Frontal cortex (tissue), 4 donors: ENCODE measurements around the gene CHAD. TPM values are rescaled to one million over a fixed set of nuclear protein-coding genes. Genes with fewer than 3 reads are reported as not detected.
"Not testable (repeated sequence)": the region's sequence is repeated elsewhere in the genome, so short reads cannot be mapped to it uniquely, and the experiment has no call there.

Experiments used
- DNase-seq, 2 donors: peaks; one replicate each; pipeline ENCODE4 v3.0.0; 2012; ENCODE audit warnings: low spot score in 2 of 2
- FAIRE-seq: peaks from 2 replicates; lab custom pipeline; 2012; peaks lifted over from hg19 to GRCh38; lab: Jason Lieb, UNC
- total RNA-seq: library from RNA; depleted of rRNA; stranded (reverse); fragments of >200 nt; gene quantifications from one replicate; pipeline ENCODE4 v1.2.3, GENCODE V29; 2014
- donor health status: control.
- donor health status: control.
- donor health status: control.

Gene CHAD
- total RNA-seq, 1 donor from 2014 or later = not detected

GRCh38 chr17:50437409-50437808 lies 31.3 kb downstream of the CHAD start:
- no peak for DNase-seq
- FAIRE-seq = no peak

- DNase-seq = no peak
- no peak for FAIRE-seq
Measured at GRCh38 chr17:50432125-50432762, 36.4 kb downstream of the CHAD start.

DNA sequence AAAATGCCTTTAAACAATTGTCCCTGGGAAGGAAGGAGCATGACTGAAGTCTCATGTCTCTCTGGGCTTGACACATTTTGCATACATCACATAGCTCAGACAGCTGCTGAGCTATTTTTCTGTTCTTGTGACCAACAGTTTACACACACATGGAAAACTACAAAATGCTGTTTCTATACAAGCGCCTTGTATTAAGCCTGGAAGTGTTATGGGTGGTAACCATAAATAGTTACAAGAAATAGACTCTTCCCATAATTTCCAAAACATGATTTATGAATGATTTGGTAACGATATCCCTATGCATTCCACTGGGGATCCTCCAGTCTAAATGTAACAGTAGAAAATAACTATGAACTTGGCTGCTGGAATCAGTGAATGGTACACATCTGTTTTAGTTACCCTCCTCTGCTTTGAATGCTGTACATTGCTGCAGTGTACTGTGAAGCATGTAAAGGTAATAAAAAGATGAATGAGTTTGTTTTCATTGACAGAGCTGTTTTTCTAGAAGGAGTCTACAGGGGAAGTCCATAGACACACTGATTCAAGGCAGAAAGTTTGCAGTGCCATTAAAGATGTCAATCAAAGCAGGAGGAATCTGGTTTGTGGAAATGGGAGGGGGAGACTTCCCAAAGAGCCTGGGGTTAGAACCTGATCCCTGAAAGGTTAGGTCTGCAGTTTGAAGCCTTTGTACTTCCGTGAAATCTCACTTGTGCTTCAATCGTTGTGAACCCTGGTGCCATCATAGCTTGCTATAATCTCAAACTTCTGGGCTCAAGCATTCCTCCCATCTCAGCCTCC lies 37.7 kb downstream of the CHAD start:
- FAIRE-seq (no peak), DNase-seq (no peak)

DNA sequence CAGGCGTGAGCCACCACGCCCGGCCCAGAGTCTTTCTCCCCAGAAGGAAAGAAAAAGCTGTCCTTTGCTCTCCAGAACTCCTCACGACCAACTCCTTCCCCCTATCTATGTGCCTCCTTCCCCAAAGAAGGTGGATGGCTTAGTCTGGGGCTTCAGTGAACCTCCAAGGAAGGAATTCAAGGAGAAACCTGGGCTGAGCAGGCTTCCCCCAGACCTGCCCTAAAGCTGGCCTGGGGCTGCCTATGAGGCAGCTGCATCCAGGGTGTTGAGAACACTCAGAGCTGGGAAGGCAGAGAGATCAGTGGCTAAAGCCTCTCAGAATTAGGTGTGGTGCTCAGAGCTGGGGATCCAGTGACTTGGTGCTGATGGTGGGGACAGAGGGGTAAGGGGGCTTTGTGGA lies 38.9 kb downstream of the CHAD start:
- FAIRE-seq (no peak), DNase-seq (no peak)

DNA sequence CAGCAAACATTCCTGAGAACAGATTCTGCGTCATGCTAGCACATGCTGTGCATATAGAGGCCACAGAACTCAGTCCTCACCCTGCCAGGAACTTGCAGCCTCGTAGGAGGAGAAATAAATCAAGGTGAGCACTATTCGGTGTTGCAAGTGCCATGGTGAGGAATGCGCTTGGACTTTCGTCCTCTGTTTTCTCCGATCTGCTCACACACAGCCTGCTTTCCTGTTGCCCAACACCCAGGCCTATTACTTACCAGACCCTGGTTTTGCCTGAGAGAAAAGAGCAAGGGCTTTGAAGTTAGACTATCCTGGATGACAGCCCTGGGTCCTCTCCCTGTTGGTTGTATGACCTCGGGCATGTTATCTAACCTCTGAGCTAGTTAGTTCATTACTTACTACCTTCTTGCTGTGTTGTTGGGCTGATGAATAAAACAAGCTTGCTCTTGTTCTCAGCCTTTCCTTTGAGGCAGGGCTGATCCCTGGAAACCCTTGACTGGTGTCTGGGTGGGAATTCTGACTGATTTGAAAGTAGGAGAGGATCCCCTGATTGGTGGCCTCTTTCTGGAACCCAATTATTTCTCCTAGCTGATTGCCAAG lies 39.8 kb downstream of the CHAD start:
- no peak for FAIRE-seq
- no peak for DNase-seq

DNA sequence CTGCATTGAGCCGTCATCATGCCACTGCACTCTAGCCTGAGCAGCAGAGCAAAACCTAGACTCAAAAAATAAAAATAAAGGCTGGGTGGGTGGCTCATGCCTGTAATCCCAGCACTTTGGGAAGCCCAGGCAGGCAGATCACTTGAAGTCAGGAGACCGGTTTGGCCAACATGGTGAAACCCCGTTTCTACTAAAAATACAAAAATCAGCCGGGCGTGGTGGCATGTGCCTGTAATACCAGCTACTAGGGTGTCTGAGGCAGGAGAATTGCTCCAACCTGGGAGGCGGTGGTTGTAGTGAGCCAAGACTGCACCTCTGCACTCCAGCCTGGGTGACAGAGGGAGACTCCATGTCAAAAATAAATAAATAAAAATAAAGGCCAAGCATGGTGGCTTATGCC lies 40.6 kb downstream of the CHAD start:
- DNase-seq, FAIRE-seq: not testable (repeated sequence)

DNA sequence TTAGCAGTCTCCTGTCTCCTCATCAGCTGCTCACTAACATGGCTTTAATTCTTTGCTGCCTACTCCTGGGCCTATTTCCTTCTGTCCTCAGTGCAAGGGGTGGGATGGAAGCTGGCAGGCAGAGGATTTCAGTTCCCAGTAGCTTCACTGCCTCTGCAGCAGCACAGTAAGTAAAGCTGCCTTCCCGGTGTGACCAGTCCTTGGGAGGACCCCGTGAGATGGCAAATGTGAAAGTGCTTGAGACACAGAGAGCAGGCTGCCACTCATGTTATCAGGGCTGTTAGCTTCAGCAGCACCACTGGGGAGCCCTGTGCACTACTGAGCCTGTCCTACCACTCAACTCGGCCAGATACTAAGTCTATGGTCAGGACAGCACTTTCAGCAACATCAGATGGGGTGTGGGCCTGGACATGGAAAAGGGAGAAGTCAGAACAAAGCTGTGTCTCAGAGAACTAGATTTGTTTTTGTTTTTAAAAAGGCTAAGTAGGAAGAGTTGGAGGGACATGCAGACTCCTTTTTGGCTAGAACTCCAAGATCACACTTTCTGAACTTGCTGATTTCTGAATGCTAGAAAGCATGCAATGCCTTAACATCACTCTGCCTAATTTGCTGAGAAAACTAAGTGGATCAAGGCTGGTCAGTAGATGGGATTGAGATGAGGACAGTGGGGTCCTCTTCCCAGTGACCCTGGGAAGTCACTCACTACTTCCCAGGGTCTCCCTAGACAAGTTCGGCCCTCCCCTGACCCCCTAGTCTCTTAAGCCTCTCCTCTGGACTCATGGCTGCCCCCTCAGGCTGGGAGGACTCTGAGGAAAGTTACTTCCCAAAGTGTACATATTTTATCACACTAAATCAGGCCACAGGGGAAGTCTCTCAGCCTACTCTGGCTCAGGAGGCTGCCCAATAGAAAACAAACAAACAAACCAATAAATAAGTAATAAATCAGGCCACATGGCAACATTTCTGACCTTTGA lies 41.6 kb downstream of the CHAD start:
- DNase-seq (peak; percentile 24 to 34), FAIRE-seq (no peak)

GRCh38 chr17:50426472-50426782 lies 42.3 kb downstream of the CHAD start:
- DNase-seq = no peak
- FAIRE-seq = no peak

GRCh38 chr17:50425682-50426471 lies 42.8 kb downstream of the CHAD start, which contains the start of gene ACSF2:
Gene ACSF2 (plus strand): TSS chr17:50426218. CDS start chr17:50426262, 44 bp downstream.
- peak; percentile 56 to 74 for DNase-seq
- FAIRE-seq = no peak

GRCh38 chr17:50424996-50425681 lies 43.5 kb downstream of the CHAD start:
- DNase-seq (peak in 1 of 2 donors; percentile 15), FAIRE-seq (no peak)

DNA sequence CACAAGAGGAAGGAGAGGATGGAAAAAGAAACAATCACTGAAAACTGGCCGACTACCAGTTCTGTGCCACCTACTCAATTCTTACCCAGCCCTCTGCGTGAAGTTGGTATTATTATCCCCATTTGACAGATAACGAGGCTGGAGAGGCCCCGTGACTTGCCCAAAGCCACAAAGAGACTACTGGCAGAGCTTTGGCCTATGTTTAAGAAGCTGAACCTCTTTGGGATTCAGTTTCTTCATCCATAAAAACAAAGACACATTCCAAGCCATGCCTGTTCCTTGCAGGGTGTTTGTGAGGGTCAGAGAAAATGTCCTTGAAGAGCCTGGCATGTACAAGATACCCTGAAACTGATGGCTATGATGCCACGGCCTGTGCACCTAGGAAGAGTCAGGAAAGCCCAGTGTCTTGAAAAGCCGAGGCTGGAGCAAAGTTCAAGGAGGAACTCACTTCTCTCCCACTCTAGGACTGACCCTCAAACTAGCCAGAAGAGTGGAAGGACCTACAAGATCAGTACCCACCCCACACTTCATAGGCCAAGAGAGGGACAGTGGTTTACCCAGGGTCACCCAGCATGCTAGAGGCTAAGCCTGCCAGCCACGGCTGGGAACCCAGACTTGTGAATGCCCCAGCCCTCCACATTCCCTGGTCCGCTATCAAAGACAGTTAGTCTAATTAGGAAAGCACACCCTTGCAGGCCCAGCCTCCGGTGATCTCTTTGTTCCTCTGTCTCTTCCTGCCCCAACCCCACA lies 44.3 kb downstream of the CHAD start:
- DNase-seq (no peak), FAIRE-seq (no peak)

DNA sequence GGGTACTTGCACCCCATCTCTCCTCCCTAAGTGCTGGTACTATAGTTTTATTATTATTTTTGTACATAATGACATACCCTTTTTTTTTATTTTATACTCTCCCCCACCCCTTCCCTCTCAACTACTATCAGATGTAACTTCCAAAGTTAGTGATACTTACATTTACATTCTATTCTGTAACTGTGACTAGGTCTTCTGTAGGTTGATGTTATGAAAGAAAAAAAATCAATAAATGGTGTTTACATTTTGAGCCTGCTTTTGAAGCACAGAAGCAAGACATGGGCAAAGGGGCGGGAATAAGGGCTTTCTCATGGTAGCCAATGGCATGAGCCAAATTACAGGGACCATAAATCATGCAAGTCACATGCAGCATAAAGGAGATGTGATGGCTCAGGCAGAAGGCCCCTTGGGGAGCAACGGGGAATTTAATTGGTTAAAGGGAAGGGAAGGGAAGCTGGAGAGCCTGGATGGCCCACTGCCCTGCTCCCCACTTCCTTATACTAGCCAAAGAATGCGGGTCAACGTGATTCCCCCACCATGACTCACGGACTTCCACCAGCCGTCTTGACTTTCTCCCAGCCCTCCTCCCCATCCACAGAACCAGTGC lies 45.0 kb downstream of the CHAD start:
- FAIRE-seq (no peak), DNase-seq (no peak)

- FAIRE-seq (no peak), DNase-seq (no peak)
Measured at GRCh38 chr17:50422738-50423137, 45.9 kb downstream of the CHAD start.

GRCh38 chr17:50421308-50422051 lies 47.2 kb downstream of the CHAD start:
- DNase-seq = no peak
- no peak for FAIRE-seq

- DNase-seq = no peak
- FAIRE-seq = no peak
Measured at GRCh38 chr17:50420419-50421112, 48.1 kb downstream of the CHAD start.

- not testable (repeated sequence) for DNase-seq, FAIRE-seq
Measured at GRCh38 chr17:50419577-50419976, 49.1 kb downstream of the CHAD start.
